Chondrocyte (in vitro differentiated cells): ENCODE results near the gene FOXP1. TPM values are rescaled to one million over a fixed set of nuclear protein-coding genes. Genes with fewer than 3 reads are reported as not detected.

Experiments
- DNase-seq: peaks from one replicate; pipeline ENCODE4 v3.0.0; 2021; ENCODE audit warnings: mixed read lengths, low spot score
- H3K27ac Mint-ChIP-seq: one replicate; pipeline ENCODE4 v1.8.0; 2021; ENCODE audit warnings: mild to moderate bottlenecking, moderate library complexity, mixed read lengths; ENCODE audit not compliant: unreplicated experiment
- H3K27me3 Mint-ChIP-seq: 2 replicates; pipeline ENCODE4 v1.8.0; 2021; ENCODE audit warnings: low read depth, mixed read lengths
- H3K36me3 Mint-ChIP-seq: 2 replicates; pipeline ENCODE4 v1.8.0; 2021; ENCODE audit warnings: low read depth, mixed read lengths
- H3K4me1 Mint-ChIP-seq: 2 replicates; pipeline ENCODE4 v1.8.0; 2021; ENCODE audit warnings: low read depth, mild to moderate bottlenecking, mixed read lengths
- H3K4me3 Mint-ChIP-seq: one replicate; pipeline ENCODE4 v1.8.0; 2021; ENCODE audit warnings: mild to moderate bottlenecking, moderate library complexity, mixed read lengths; ENCODE audit not compliant: unreplicated experiment
- H3K9me3 Mint-ChIP-seq: 2 replicates; pipeline ENCODE4 v1.8.0; 2021; ENCODE audit warnings: low read depth, mixed read lengths
- CTCF ChIP-seq: fragments of 200-600 bp; sonication (generic); IDR thresholded peaks from 2 replicates; pipeline ENCODE4 v1.5.0; 2021; ENCODE audit warnings: antibody characterized with exemption, mild to moderate bottlenecking, moderate library complexity
- total RNA-seq: library from RNA; stranded (reverse); gene quantifications from 3 replicates; pipeline ENCODE4 v1.2.1, GENCODE V29; 2021

Gene FOXP1
- total RNA-seq, 1 donor from 2014 or later = 206 TPM

GRCh38 chr3:71488391-71488809, 95.1 kb downstream of the FOXP1 start:
- H3K4me1 Mint-ChIP-seq = peaks cover 28% of the 10 kb centered on the region
- H3K36me3 Mint-ChIP-seq = peaks cover 30% of the 10 kb centered on the region
- H3K9me3 Mint-ChIP-seq = peaks cover 7% of the 10 kb centered on the region
- TF ChIP-seq CTCF = no peak
- no peak overlapping the region for H3K4me3 Mint-ChIP-seq
- peak overlapping the region; percentile 33 for H3K27ac Mint-ChIP-seq
- no peaks in the 10 kb centered on the region for H3K27me3 Mint-ChIP-seq
- no peak for DNase-seq

GRCh38 chr3:71487418-71487817, 96.1 kb downstream of the FOXP1 start:
- peaks cover 22% of the 10 kb centered on the region for H3K4me1 Mint-ChIP-seq
- H3K36me3 Mint-ChIP-seq = peaks cover 23% of the 10 kb centered on the region
- TF ChIP-seq CTCF = no peak
- peaks cover 7% of the 10 kb centered on the region for H3K9me3 Mint-ChIP-seq
- H3K27ac Mint-ChIP-seq = no peak overlapping the region
- no peak for DNase-seq
- H3K4me3 Mint-ChIP-seq = no peak overlapping the region
- H3K27me3 Mint-ChIP-seq = no peaks in the 10 kb centered on the region

GRCh38 chr3:71486831-71487230, 96.7 kb downstream of the FOXP1 start:
- peaks cover 7% of the 10 kb centered on the region for H3K9me3 Mint-ChIP-seq
- no peak overlapping the region for H3K27ac Mint-ChIP-seq
- no peak for DNase-seq
- no peak overlapping the region for H3K4me3 Mint-ChIP-seq
- peaks cover 21% of the 10 kb centered on the region for H3K4me1 Mint-ChIP-seq
- peaks cover 21% of the 10 kb centered on the region for H3K36me3 Mint-ChIP-seq
- TF ChIP-seq CTCF = no peak
- no peaks in the 10 kb centered on the region for H3K27me3 Mint-ChIP-seq

DNA sequence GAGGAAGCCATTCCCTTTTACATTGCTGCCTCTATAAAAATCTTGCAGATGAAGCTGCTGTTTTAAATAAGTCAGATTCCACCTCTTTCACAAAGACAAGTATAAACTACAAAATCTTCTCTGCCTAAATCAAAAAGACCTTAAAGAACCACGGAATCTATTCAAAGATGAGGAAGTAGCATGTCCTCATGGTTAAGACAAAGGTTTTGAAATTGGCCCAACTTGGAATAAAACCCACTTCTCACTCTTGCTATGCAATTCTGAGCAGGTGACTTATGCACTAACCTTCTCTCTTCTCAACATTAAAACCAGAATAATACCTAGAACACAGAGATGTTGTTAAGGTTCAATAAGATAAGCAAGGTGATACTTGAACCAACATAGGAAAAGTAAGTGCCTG, 97.6 kb downstream of the FOXP1 start:
- Mint-ChIP-seq H3K9me3 (no peaks in the 10 kb centered on the region), H3K4me1 (peaks cover 23% of the 10 kb centered on the region), H3K27ac (no peak overlapping the region), H3K4me3 (no peak overlapping the region), H3K27me3 (no peaks in the 10 kb centered on the region), H3K36me3 (peaks cover 12% of the 10 kb centered on the region)
- no peak for TF ChIP-seq CTCF
- no peak for DNase-seq

DNA sequence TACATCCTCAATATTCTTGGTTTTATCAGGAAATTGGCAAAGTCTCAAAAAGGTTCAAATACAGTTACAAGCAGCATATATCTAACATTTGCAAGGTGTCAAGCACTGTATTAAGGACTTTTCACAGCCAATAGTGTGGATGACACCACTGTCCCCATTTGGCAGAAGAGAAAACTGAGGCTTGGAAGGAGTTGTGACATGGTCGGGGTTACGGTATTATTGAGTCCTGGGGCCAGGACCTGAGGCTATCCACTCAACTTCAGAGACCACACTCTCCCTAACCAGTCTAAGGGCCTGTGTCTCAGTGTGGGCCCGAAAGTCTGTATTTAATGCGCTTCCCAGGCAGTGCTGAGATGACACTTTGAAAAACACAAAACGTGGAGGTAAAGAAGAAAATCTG, 99.1 kb downstream of the FOXP1 start:
- DNase-seq = no peak
- Mint-ChIP-seq H3K4me1 (peaks cover 23% of the 10 kb centered on the region), H3K9me3 (no peaks in the 10 kb centered on the region), H3K27me3 (no peaks in the 10 kb centered on the region), H3K27ac (no peak overlapping the region), H3K4me3 (no peak overlapping the region), H3K36me3 (peaks cover 5% of the 10 kb centered on the region)
- no peak for TF ChIP-seq CTCF
